ENCODE data around the gene CLEC2L.
A peak's percentile ranks its signal among the peaks of the same experiment; 100 is the strongest.

CLEC2L gene

DNA sequence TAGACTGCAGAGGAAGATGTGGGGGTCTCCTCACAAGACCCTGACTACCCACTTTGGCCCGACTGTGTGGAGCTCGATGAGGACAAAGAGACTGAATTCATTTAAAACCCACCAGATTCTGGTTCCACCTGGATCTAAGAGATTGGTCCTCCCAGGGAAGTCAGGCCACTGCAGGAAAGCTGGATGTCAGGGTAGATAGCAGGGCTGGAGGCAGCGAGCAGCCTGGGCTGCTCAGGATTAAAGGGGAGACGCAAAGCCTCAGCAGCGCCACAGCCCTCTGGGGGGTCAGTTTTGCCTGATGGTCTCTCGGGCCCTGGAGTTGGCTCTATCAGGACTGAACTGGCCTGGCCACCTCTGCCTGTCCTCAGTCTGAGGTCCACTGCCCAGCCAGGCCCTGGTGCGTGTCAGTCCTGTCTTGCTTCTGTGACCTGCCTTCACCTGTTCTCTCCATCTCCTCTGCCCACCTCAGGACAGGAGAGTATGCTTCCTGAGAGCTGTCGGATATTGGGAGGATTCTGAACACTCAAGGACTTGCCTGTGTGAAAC, 27.8 kb upstream of the CLEC2L start:
- Histone ChIP-seq H3K36me3 (ENCODE audit: control insufficient read depth, insufficient read depth, low read length) (no peaks in the 10 kb centered on the region), H3K27ac (ENCODE audit: low read depth, low read length) (no peak overlapping the region), H3K4me3 (ENCODE audit: low read length) (no peak overlapping the region), H3K27me3 (ENCODE audit: control insufficient read depth, insufficient read depth, low read length) (no peaks in the 10 kb centered on the region), H3K9ac (ENCODE audit: low read length) (no peak overlapping the region), H3K4me1 (ENCODE audit: control insufficient read depth, insufficient read depth, low read length) (no peaks in the 10 kb centered on the region)

DNA sequence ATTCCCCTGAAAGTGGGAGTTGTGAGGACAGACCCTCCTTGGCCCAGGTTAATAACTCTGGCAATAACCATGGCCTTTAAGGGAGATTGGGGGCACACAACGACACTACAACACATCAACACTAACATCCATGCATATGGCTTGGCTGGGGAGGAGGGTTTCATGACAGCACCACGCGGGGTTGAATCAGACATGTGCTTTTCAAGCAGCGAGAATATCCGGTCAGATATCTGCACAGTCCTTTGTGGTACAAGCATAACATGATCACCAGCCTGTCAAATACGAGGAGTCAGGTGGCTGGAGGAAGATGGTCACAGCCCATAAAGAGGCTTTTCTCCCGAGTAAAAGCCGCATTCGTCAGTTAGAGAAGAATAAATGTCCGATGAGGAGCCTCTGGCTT, 27.0 kb upstream of the CLEC2L start:
- Histone ChIP-seq H3K27ac (ENCODE audit: low read depth, low read length) (no peak overlapping the region), H3K4me3 (ENCODE audit: low read length) (no peak overlapping the region), H3K36me3 (ENCODE audit: control insufficient read depth, insufficient read depth, low read length) (no peaks in the 10 kb centered on the region), H3K9ac (ENCODE audit: low read length) (no peak overlapping the region), H3K27me3 (ENCODE audit: control insufficient read depth, insufficient read depth, low read length) (no peaks in the 10 kb centered on the region), H3K4me1 (ENCODE audit: control insufficient read depth, insufficient read depth, low read length) (no peaks in the 10 kb centered on the region)

DNA sequence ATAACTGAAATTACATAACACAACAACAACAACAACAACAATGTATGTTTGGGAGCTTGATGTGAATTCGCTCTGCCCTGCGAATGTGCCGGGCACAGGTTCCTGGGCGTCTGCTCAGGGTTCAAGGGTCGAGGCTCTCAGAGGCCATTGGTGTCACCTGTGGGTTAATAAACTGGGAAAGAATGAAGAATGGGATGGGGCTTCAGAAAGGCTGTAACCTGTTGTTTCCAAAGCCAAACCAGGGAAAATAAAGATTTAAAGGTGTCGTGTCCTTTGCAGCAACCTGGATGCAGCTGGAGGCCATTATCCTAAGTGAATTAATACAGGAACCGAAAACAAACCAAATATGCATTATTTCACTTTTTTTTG, 22.7 kb upstream of the CLEC2L start:
- Histone ChIP-seq H3K9ac (ENCODE audit: low read length) (no peak overlapping the region), H3K27me3 (ENCODE audit: control insufficient read depth, insufficient read depth, low read length) (no peaks in the 10 kb centered on the region), H3K36me3 (ENCODE audit: control insufficient read depth, insufficient read depth, low read length) (no peaks in the 10 kb centered on the region), H3K4me3 (ENCODE audit: low read length) (no peak overlapping the region), H3K27ac (ENCODE audit: low read depth, low read length) (no peak overlapping the region), H3K4me1 (ENCODE audit: control insufficient read depth, insufficient read depth, low read length) (no peaks in the 10 kb centered on the region)

DNA sequence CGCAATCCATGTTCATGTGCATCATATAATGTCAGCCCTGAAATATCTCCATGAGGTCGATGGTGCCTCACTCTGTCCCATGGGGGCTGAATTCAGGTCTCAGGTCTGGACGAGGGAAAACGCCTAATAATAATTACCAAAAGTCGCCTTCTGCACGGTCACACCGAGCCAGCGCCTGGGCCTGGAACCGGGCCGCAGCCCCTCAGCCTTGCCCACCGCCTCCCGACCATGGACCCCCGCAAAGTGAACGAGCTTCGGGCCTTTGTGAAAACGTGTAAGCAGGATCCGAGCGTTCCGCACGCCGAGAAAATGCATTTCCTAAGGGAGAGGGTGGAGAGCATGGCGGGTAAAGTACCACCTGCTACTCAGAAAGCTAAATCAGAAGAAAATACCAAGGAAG, 21.3 kb upstream of the CLEC2L start:
- Histone ChIP-seq H3K9ac (ENCODE audit: low read length) (no peak overlapping the region), H3K4me3 (ENCODE audit: low read length) (no peak overlapping the region), H3K27me3 (ENCODE audit: control insufficient read depth, insufficient read depth, low read length) (no peaks in the 10 kb centered on the region), H3K36me3 (ENCODE audit: control insufficient read depth, insufficient read depth, low read length) (no peaks in the 10 kb centered on the region), H3K4me1 (ENCODE audit: control insufficient read depth, insufficient read depth, low read length) (no peaks in the 10 kb centered on the region), H3K27ac (ENCODE audit: low read depth, low read length) (no peak overlapping the region)

DNA sequence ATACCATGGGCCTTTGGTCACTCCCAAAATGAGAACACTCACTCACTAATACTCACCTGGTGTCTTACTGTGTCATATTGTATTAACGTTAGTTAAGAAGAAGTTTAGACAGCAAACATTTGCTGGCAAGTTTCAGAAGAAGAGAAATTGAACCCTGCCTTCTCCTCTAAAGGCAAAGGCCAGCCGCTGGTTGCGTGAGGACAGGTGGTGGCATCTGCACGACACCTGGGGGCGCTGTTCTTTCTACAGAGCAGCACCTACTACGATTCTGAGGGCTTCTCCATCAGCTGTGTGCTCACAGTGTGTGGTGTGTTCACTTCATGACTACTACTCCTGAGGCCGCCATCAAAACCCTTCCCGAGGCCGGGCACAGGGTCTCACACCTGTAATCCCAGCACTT, 17.9 kb upstream of the CLEC2L start:
- no peak overlapping the region for H3K27ac ChIP-seq (ENCODE audit: low read depth, low read length)
- H3K4me1 ChIP-seq (ENCODE audit: control insufficient read depth, insufficient read depth, low read length), result no peaks in the 10 kb centered on the region
- no peak overlapping the region for H3K9ac ChIP-seq (ENCODE audit: low read length)
- no peak overlapping the region for H3K4me3 ChIP-seq (ENCODE audit: low read length)
- H3K36me3 ChIP-seq (ENCODE audit: control insufficient read depth, insufficient read depth, low read length), result no peaks in the 10 kb centered on the region
- H3K27me3 ChIP-seq (ENCODE audit: control insufficient read depth, insufficient read depth, low read length), result no peaks in the 10 kb centered on the region

DNA sequence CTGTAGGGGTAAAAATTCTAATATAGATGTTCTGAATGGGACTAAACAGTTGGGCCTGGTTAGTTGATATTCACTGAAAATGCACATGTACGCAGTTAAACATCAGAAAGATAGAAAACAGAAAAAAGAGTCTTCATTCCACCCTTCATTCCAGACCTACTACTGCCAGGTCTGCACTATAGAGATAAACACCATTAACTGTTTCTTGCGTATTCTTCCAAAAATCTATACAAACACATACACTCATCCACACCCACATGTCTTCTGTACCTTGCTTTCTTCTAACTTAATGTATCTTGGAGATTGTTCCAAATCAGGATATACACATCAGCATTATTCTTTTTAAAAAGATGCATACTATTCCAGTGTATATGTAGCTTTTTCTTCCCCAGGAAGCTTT, 13.9 kb upstream of the CLEC2L start:
- Histone ChIP-seq H3K27me3 (ENCODE audit: control insufficient read depth, insufficient read depth, low read length) (no peaks in the 10 kb centered on the region), H3K9ac (ENCODE audit: low read length) (no peak overlapping the region), H3K4me1 (ENCODE audit: control insufficient read depth, insufficient read depth, low read length) (no peaks in the 10 kb centered on the region), H3K27ac (ENCODE audit: low read depth, low read length) (no peak overlapping the region), H3K36me3 (ENCODE audit: control insufficient read depth, insufficient read depth, low read length) (no peaks in the 10 kb centered on the region), H3K4me3 (ENCODE audit: low read length) (no peak overlapping the region)

DNA sequence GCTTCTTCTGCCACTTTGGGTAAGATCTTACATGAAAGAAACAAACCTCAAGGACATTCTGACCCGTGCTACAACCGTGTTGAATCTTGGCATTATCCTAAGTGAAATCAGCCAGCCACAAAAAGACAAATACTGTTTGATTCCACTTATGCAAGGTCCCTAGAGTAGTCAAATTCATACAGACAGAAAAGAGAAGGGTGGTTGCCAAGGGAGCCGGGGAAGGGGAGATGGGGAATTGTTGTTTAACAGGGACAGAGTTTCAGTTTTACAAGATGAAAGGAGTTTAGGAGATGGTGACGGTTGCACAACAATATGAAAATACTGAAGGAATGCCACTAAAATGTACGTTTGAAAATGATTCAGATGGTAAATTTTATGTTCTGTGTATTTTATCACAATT, 12.2 kb upstream of the CLEC2L start:
- no peak overlapping the region for H3K9ac ChIP-seq (ENCODE audit: low read length)
- H3K27ac ChIP-seq (ENCODE audit: low read depth, low read length), result no peak overlapping the region
- H3K36me3 ChIP-seq (ENCODE audit: control insufficient read depth, insufficient read depth, low read length), result no peaks in the 10 kb centered on the region
- no peaks in the 10 kb centered on the region for H3K27me3 ChIP-seq (ENCODE audit: control insufficient read depth, insufficient read depth, low read length)
- no peak overlapping the region for H3K4me3 ChIP-seq (ENCODE audit: low read length)
- H3K4me1 ChIP-seq (ENCODE audit: control insufficient read depth, insufficient read depth, low read length), result no peaks in the 10 kb centered on the region

DNA sequence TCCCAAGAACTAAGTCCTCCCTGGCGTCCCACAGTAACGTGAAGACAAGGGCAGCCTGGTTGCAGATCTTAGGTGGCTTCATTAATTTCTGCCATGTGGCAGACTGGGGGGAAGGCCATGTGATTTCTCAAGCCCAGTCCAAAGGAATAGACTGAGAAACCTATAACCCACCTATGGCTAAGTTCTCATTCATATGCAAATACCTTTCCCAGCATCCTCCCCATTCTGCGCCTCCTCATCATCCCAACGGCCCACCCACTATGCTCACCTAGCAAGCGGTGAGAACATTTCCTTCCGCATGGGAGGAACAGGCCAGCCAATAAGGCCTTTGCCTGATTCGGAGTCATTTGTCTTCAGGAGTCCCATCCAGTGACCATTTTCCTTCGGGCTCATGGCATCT, 8.2 kb upstream of the CLEC2L start:
- H3K27ac ChIP-seq (ENCODE audit: low read depth, low read length), result no peak overlapping the region
- H3K9ac ChIP-seq (ENCODE audit: low read length), result no peak overlapping the region
- H3K27me3 ChIP-seq (ENCODE audit: control insufficient read depth, insufficient read depth, low read length), result no peaks in the 10 kb centered on the region
- H3K36me3 ChIP-seq (ENCODE audit: control insufficient read depth, insufficient read depth, low read length), result no peaks in the 10 kb centered on the region
- no peaks in the 10 kb centered on the region for H3K4me1 ChIP-seq (ENCODE audit: control insufficient read depth, insufficient read depth, low read length)
- no peak overlapping the region for H3K4me3 ChIP-seq (ENCODE audit: low read length)

DNA sequence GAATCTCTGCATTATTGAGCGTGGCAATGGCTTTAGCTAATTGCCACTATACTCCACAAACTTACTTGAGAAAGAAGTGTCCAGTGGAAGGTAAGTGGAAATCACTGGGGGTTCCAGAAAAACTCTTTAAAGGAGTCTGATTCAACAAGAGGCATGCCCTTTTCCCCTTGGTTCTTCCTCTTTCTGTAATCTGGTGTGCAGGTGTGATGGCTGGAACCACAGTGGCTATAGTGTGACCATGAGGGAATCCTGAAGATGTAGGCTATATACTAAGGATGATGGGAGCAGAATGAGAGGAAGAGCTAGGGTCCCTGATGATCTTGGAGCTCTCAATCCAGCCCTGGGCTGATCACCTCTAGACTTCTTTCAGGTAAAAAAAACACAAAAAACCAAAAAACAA, 2.0 kb upstream of the CLEC2L start:
- Histone ChIP-seq H3K9ac (ENCODE audit: low read length) (no peak overlapping the region), H3K27ac (ENCODE audit: low read depth, low read length) (no peak overlapping the region), H3K4me1 (ENCODE audit: control insufficient read depth, insufficient read depth, low read length) (peaks cover 2% of the 10 kb centered on the region), H3K4me3 (ENCODE audit: low read length) (no peak overlapping the region), H3K27me3 (ENCODE audit: control insufficient read depth, insufficient read depth, low read length) (peaks cover 6% of the 10 kb centered on the region), H3K36me3 (ENCODE audit: control insufficient read depth, insufficient read depth, low read length) (no peaks in the 10 kb centered on the region)

DNA sequence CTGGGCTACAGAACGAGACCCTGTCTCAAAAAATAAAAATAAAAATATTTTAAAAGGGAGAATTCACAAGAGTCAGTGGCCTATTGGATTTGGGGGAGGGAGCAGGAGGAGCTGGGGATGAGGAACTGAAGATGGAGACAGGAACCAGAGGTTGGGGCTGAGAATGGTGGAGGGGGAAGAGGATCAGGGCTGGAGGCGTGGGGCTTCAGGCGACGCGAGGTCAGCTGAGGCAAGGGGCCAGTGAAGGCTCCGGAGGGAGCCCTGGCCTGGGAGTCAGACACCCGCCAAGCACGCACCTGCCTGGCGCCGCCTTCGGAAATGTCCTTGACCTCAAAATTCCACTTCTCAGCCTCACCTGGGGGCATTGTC, 671 bp upstream of the CLEC2L start:
- no peak overlapping the region for H3K27ac ChIP-seq (ENCODE audit: low read depth, low read length)
- peaks cover 6% of the 10 kb centered on the region for H3K27me3 ChIP-seq (ENCODE audit: control insufficient read depth, insufficient read depth, low read length)
- H3K4me1 ChIP-seq (ENCODE audit: control insufficient read depth, insufficient read depth, low read length), result peaks cover 2% of the 10 kb centered on the region
- no peaks in the 10 kb centered on the region for H3K36me3 ChIP-seq (ENCODE audit: control insufficient read depth, insufficient read depth, low read length)
- H3K4me3 ChIP-seq (ENCODE audit: low read length), result peak overlapping the region; percentile 9
- H3K9ac ChIP-seq (ENCODE audit: low read length), result no peak overlapping the region

DNA sequence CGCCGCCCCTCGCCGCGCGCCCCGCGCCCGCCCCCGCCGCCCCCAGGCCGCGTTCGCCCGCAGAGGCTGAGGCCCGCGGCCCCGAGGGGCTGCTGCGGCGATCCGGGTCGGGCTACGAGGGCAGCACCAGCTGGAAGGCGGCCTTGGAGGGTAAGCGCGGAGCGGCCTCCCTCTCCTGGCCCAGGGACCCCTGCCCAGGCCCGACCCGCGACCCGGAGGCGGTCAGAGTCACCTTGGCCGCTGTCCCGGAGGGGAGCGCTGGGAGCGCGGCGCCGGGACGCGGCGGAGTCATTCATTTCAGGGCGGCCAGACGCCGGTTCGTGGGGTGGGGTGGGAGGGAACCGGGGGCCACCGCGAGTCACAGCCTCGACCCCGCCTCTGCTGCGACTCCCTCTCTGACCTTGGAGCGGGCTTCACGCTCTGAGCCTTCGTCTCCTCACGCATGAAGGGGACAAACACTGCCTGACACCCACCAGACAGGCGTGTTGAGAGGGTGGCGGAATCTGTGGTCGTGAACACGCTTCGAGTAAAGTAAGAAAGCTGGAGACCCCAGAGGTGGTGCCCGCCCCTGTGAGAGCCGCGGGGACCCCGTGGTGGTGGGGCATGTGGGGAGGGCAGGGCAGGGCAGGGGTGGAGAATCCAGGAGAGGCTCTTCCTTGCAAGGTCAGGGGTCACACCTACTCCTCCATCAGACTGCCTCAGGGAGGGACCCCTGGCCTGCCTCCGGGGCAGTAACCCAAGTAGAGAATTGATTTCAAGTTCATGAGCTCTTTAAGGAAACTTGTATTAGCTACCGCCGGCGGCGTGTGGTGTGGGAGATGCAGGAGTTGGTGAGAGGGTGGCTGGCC, 707 bp downstream of the CLEC2L start:
- H3K27ac ChIP-seq (ENCODE audit: low read depth, low read length), result no peak overlapping the region
- H3K9ac ChIP-seq (ENCODE audit: low read length), result no peak overlapping the region
- peaks cover 6% of the 10 kb centered on the region for H3K27me3 ChIP-seq (ENCODE audit: control insufficient read depth, insufficient read depth, low read length)
- H3K36me3 ChIP-seq (ENCODE audit: control insufficient read depth, insufficient read depth, low read length), result no peaks in the 10 kb centered on the region
- no peak overlapping the region for H3K4me3 ChIP-seq (ENCODE audit: low read length)
- peaks cover 2% of the 10 kb centered on the region for H3K4me1 ChIP-seq (ENCODE audit: control insufficient read depth, insufficient read depth, low read length)

DNA sequence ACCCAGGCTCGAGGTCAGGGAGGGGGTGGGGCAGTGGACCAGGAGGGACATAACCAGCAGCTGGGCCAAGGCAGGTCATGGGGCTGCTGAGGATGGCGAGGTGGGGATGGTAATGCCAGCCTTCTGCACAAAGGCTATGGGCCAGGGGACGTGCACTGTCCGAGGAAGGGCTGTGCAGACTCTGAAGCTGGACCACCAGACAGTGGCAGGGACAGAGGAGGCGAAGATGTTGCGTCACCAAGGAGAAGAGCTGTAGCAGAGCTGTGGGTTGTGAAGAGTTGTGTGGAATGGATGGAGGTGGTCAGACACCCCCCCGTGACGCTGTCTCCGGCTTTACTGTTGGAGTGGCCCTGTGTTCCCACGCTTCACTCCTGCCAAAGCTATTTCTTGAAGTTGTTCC, 1.8 kb downstream of the CLEC2L start:
- Histone ChIP-seq H3K36me3 (ENCODE audit: control insufficient read depth, insufficient read depth, low read length) (no peaks in the 10 kb centered on the region), H3K27ac (ENCODE audit: low read depth, low read length) (no peak overlapping the region), H3K9ac (ENCODE audit: low read length) (no peak overlapping the region), H3K4me3 (ENCODE audit: low read length) (no peak overlapping the region), H3K27me3 (ENCODE audit: control insufficient read depth, insufficient read depth, low read length) (peaks cover 6% of the 10 kb centered on the region), H3K4me1 (ENCODE audit: control insufficient read depth, insufficient read depth, low read length) (peaks cover 2% of the 10 kb centered on the region)

DNA sequence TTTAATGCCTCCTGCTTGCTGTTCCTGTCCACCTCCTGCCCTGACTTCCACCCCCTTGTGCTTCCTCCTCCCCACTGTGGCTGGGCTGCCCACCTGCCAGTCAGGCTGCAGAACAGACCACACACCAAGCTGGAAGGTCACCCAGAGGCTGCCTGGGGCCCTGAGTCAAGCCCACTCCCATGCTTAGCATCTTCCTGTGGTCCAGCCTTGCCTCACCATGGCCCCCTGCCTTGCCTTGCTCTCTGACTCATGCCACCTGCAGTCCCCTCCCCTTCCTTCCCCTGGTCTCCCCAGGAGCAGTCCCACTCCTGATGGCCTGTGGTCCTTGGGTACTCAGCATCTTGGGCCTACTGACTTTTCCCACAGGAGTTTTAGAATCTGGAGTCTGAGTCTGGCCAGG, 2.3 kb downstream of the CLEC2L start:
- Histone ChIP-seq H3K9ac (ENCODE audit: low read length) (no peak overlapping the region), H3K27ac (ENCODE audit: low read depth, low read length) (no peak overlapping the region), H3K27me3 (ENCODE audit: control insufficient read depth, insufficient read depth, low read length) (peaks cover 6% of the 10 kb centered on the region), H3K4me1 (ENCODE audit: control insufficient read depth, insufficient read depth, low read length) (peaks cover 2% of the 10 kb centered on the region), H3K36me3 (ENCODE audit: control insufficient read depth, insufficient read depth, low read length) (no peaks in the 10 kb centered on the region), H3K4me3 (ENCODE audit: low read length) (no peak overlapping the region)
